Natural killer cell (primary cell): ENCODE data around the gene POFUT2. TPM values are rescaled to one million over a fixed set of nuclear protein-coding genes. Genes with fewer than 3 reads are reported as not detected.

Experiments
- ATAC-seq, 3 donors: fragments of 150-1000 bp in 2 of 3; fragments of 200-7000 bp in 1 of 3; cut with Tn5 transposase; 1 replicate in 1 of 3; 2 replicates in 2 of 3; pipeline ENCODE4 v1.10.0; 2021; ENCODE audit warnings: mild to moderate bottlenecking in 2 of 3, moderate library complexity in 2 of 3
- DNase-seq, 2 donors: peaks; one replicate each; pipeline versions ENCODE4 v3.0.0 to v3.0.0-alpha.2; 2013 to 2021; ENCODE audit warnings: mixed read lengths in 1 of 2
- H3K27ac ChIP-seq: one replicate; pipeline ENCODE4 v1.5.1; 2013; ENCODE audit warnings: mild to moderate bottlenecking, low read length
- H3K27me3 ChIP-seq: one replicate; pipeline ENCODE4 v1.6.1; 2013; ENCODE audit warnings: low read length; ENCODE audit not compliant: control insufficient read depth, insufficient read depth
- H3K36me3 ChIP-seq: one replicate; pipeline ENCODE4 v1.6.1; 2013; ENCODE audit warnings: low read length; ENCODE audit not compliant: control insufficient read depth, insufficient read depth
- H3K4me1 ChIP-seq: one replicate; pipeline ENCODE4 v1.6.1; 2013; ENCODE audit warnings: low read length; ENCODE audit not compliant: control insufficient read depth, insufficient read depth
- H3K4me3 ChIP-seq: one replicate; pipeline ENCODE4 v1.5.1; 2013; ENCODE audit warnings: low read length
- H3K9me3 ChIP-seq: one replicate; pipeline ENCODE4 v1.6.1; 2013; ENCODE audit warnings: low read length; ENCODE audit not compliant: control insufficient read depth, insufficient read depth
- H3K27ac Mint-ChIP-seq, 2 donors: one replicate each; pipeline ENCODE4 v1.8.0; 2022; ENCODE audit warnings: mild to moderate bottlenecking in 2 of 2, mixed read lengths in 2 of 2, moderate library complexity in 1 of 2
- H3K27me3 Mint-ChIP-seq, 2 donors: one replicate each; pipeline ENCODE4 v1.8.0; 2022; ENCODE audit warnings: low read depth in 2 of 2, mixed read lengths in 2 of 2
- H3K36me3 Mint-ChIP-seq: one replicate; pipeline ENCODE4 v1.8.0; 2022; ENCODE audit warnings: mixed read lengths
- H3K4me1 Mint-ChIP-seq, 2 donors: one replicate each; pipeline ENCODE4 v1.8.0; 2022; ENCODE audit warnings: mixed read lengths in 2 of 2
- H3K4me3 Mint-ChIP-seq: one replicate; pipeline ENCODE4 v1.8.0; 2022; ENCODE audit warnings: mild to moderate bottlenecking, moderate library complexity, mixed read lengths
- H3K9me3 Mint-ChIP-seq, 2 donors: one replicate each; pipeline ENCODE4 v1.8.0; 2022; ENCODE audit warnings: mixed read lengths in 2 of 2
- WGBS: methylation state at CpG from one replicate; pipeline ENCODE4 v1.1.7; 2013; ENCODE audit warnings: missing lambda C conversion rate; ENCODE audit not compliant: insufficient coverage; 5-methylcytosine and 5-hydroxymethylcytosine counted together
- intact Hi-C: fragments of 100-400 bp; cut with micrococcal nuclease; formaldehyde crosslinking; loops from one replicate; pipeline ENCODE4 v1.14.2; 2022
- total RNA-seq, 4 donors: library from RNA; stranded (reverse); fragments of 120-200 nt in 1 of 4; gene quantifications; one replicate each; pipeline versions ENCODE4 v1.2.3 to v1.2.4, GENCODE V29; 2013 to 2022
- TF ChIP-seq, protein P1 (sequence below): fragments of 200-600 bp; IDR thresholded peaks from one replicate; pipeline ENCODE4 v1.8.0; 2022; ENCODE audit warnings: antibody characterized with exemption

Gene POFUT2
- total RNA-seq, 3 donors from 2014 or later (not counting 1 experiment from before 2014, with no cell fraction given), result 41.4 to 46.0 (median 43.3) TPM

DNA sequence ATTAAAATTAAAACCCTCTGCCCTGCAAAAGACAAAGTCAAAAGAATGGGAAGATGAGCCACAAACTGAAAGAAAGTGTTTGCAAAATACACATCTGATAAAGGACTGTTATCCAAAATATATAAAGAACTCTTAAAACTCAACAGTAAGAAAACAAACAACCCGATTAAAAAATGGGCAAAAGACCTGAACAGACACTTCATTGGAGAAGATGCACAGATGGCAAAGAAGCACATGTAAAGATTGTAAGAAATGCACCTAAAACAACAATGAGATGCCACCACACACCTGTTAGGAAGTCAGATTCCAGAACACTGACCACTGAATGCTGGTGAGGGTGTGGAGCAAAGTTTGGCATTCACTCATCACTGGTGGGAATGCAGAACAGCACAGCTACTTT lies 24.6 kb upstream of the POFUT2 start:
- TF ChIP-seq, protein P1, sequence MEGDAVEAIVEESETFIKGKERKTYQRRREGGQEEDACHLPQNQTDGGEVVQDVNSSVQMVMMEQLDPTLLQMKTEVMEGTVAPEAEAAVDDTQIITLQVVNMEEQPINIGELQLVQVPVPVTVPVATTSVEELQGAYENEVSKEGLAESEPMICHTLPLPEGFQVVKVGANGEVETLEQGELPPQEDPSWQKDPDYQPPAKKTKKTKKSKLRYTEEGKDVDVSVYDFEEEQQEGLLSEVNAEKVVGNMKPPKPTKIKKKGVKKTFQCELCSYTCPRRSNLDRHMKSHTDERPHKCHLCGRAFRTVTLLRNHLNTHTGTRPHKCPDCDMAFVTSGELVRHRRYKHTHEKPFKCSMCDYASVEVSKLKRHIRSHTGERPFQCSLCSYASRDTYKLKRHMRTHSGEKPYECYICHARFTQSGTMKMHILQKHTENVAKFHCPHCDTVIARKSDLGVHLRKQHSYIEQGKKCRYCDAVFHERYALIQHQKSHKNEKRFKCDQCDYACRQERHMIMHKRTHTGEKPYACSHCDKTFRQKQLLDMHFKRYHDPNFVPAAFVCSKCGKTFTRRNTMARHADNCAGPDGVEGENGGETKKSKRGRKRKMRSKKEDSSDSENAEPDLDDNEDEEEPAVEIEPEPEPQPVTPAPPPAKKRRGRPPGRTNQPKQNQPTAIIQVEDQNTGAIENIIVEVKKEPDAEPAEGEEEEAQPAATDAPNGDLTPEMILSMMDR, result no peak
- no peaks in the 10 kb centered on the region for H3K27me3 ChIP-seq
- no peak overlapping the region for H3K4me3 Mint-ChIP-seq
- peaks cover 0 to 5% of the 10 kb centered on the region in 2 donors for H3K4me1 Mint-ChIP-seq
- no peak overlapping the region for H3K4me3 ChIP-seq
- intact Hi-C loops, result no loop called here
- no peaks in the 10 kb centered on the region for H3K9me3 Mint-ChIP-seq
- H3K36me3 Mint-ChIP-seq, result no peaks in the 10 kb centered on the region
- H3K4me1 ChIP-seq, result no peaks in the 10 kb centered on the region
- WGBS, result 90% methylated on average over 1 of the region's 1 CpG
- H3K36me3 ChIP-seq, result no peaks in the 10 kb centered on the region
- H3K9me3 ChIP-seq, result no peaks in the 10 kb centered on the region
- no peak overlapping the region for H3K27ac ChIP-seq
- no peak overlapping the region for H3K27ac Mint-ChIP-seq
- peaks cover 22 to 39% of the 10 kb centered on the region in 2 donors for H3K27me3 Mint-ChIP-seq
- DNase-seq (no peak), ATAC-seq (no peak)

- Histone ChIP-seq H3K27ac (no peak overlapping the region), H3K9me3 (no peaks in the 10 kb centered on the region), H3K36me3 (no peaks in the 10 kb centered on the region), H3K27me3 (no peaks in the 10 kb centered on the region), H3K4me3 (no peak overlapping the region), H3K4me1 (no peaks in the 10 kb centered on the region)
- TF ChIP-seq, protein P1, result no peak
- no peaks in the 10 kb centered on the region for H3K36me3 Mint-ChIP-seq
- DNase-seq (no peak), ATAC-seq (no peak)
- intact Hi-C loops, result no loop called here
- no peak overlapping the region for H3K4me3 Mint-ChIP-seq
- H3K27ac Mint-ChIP-seq, result no peak overlapping the region
- peaks cover 27 to 39% of the 10 kb centered on the region in 2 donors for H3K27me3 Mint-ChIP-seq
- peaks cover 0 to 5% of the 10 kb centered on the region in 2 donors for H3K4me1 Mint-ChIP-seq
- H3K9me3 Mint-ChIP-seq, result no peaks in the 10 kb centered on the region
- 92% methylated on average over 10 of the region's 10 CpGs for WGBS
Observed at GRCh38 chr21:45310459-45310858, 22.8 kb upstream of the POFUT2 start.

DNA sequence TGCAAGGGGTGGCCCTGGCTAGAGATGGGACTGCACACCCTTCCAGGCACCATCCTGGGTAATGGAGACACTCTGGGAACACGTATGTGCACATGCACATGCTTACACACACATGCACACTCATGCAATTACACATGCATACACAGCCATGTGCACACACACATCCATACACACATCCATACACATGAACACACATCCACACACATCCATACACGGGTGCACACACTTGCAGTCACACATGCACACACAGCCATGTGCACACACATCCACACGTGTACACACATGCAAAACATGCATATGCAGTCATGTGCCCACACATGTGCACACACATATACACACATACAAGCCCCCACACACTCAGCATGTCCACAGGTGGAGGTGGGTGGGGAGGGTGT lies 22.3 kb upstream of the POFUT2 start:
- ATAC-seq (no peak), DNase-seq (no peak)
- Mint-ChIP-seq H3K27me3 (peaks cover 27 to 34% of the 10 kb centered on the region in 2 donors), H3K4me3 (no peak overlapping the region), H3K9me3 (no peaks in the 10 kb centered on the region), H3K4me1 (peaks cover 0 to 5% of the 10 kb centered on the region in 2 donors), H3K27ac (no peak overlapping the region), H3K36me3 (no peaks in the 10 kb centered on the region)
- no peaks in the 10 kb centered on the region for H3K36me3 ChIP-seq
- no peak overlapping the region for H3K4me3 ChIP-seq
- H3K27me3 ChIP-seq, result no peaks in the 10 kb centered on the region
- 70% methylated on average over 3 of the region's 3 CpGs for WGBS
- H3K4me1 ChIP-seq, result no peaks in the 10 kb centered on the region
- intact Hi-C loops, result no loop called here
- TF ChIP-seq, protein P1, result no peak
- H3K9me3 ChIP-seq, result no peaks in the 10 kb centered on the region
- H3K27ac ChIP-seq, result no peak overlapping the region
